Sigmoid colon (tissue), 7 donors: ENCODE data around the gene PCBD1. TPM values are rescaled to one million over a fixed set of nuclear protein-coding genes. Genes with fewer than 3 reads are reported as not detected.

Experiments
- DNase-seq: peaks from one replicate; pipeline ENCODE4 v3.0.0-alpha.2; 2019
- H3K27ac ChIP-seq, 4 donors: fragments of 200-600 bp; sonication (generic); one replicate each; pipeline ENCODE4 v1.5.1; 2016 to 2019; ENCODE audit warnings: mild to moderate bottlenecking in 1 of 4
- H3K27me3 ChIP-seq, 3 donors: fragments of 200-600 bp; sonication (generic); one replicate each; pipeline ENCODE4 v1.5.1; 2019; ENCODE audit warnings: mild to moderate bottlenecking in 1 of 3
- H3K36me3 ChIP-seq, 4 donors: fragments of 200-600 bp; sonication (generic); one replicate each; pipeline ENCODE4 v1.5.1; 2016 to 2019
- H3K4me1 ChIP-seq, 4 donors: fragments of 200-600 bp; sonication (generic); one replicate each; pipeline ENCODE4 v1.5.1; 2017 to 2019
- H3K4me3 ChIP-seq, 4 donors: fragments of 200-600 bp; sonication (generic); one replicate each; pipeline ENCODE4 v1.5.1; 2017 to 2019; ENCODE audit warnings: mild to moderate bottlenecking in 2 of 4, moderate library complexity in 1 of 4
- H3K9me3 ChIP-seq, 4 donors: fragments of 200-600 bp in 3 of 4; sonication (generic) in 3 of 4; one replicate each; pipeline versions ENCODE4 v1.5.1 to v1.6.1; 2013 to 2019
- EP300 ChIP-seq, 4 donors: sonication (generic); formaldehyde crosslinking; IDR thresholded peaks; one replicate each; pipeline ENCODE4 v1.6.1; 2017; ENCODE audit warnings: antibody characterized with exemption in 4 of 4
- POLR2A ChIP-seq, 2 donors: fragments of 450-650 bp; IDR thresholded peaks; one replicate each; pipeline ENCODE4 v1.6.1; 2016; ENCODE audit warnings: antibody characterized with exemption in 2 of 2, mild to moderate bottlenecking in 2 of 2, moderate library complexity in 2 of 2
- POLR2AphosphoS5 ChIP-seq, 4 donors: sonication (generic); formaldehyde crosslinking; IDR thresholded peaks; one replicate each; pipeline ENCODE4 v1.6.1; 2017; ENCODE audit warnings: antibody characterized with exemption in 4 of 4
- WGBS, 2 donors: extraction: QIAGEN DNeasy Blood & Tissue Kit; methylation state at CpG; one replicate each; pipeline ENCODE4 v1.1.7; 2013; 5-methylcytosine and 5-hydroxymethylcytosine counted together
- intact Hi-C: fragments of 100-400 bp; cut with DNase I; formaldehyde crosslinking; loops from one replicate; pipeline ENCODE4 v1.15.1; 2023
- polyA plus RNA-seq, 3 donors: library from polyadenylated mRNA; stranded (reverse); fragments of 200-250 nt; gene quantifications; one replicate each; pipeline ENCODE4 v1.2.3, GENCODE V29; 2013
- total RNA-seq, 4 donors: library from RNA; depleted of rRNA; stranded (reverse); fragments of >200 nt; gene quantifications; one replicate each; pipeline ENCODE4 v1.1.0, GENCODE V29; 2016
- TF ChIP-seq, protein P1 (sequence below), 4 experiments: fragments of 450-650 bp in 3 of 4; fragments of 200-600 bp in 1 of 4; IDR thresholded peaks; one replicate each; pipeline ENCODE4 v1.5.1; 2016 to 2019; ENCODE audit warnings: antibody characterized with exemption in 4 of 4, mild to moderate bottlenecking in 3 of 4, moderate library complexity in 2 of 4
- donor health status: healthy with polysubstance abuse.
- donor health status: Bipolar disorder and iron deficiency.
- donor health status: healthy.

Gene PCBD1
- total and polyA plus RNA-seq, 7 donors, result 82.5 to 135 (median 98.1) TPM

DNA sequence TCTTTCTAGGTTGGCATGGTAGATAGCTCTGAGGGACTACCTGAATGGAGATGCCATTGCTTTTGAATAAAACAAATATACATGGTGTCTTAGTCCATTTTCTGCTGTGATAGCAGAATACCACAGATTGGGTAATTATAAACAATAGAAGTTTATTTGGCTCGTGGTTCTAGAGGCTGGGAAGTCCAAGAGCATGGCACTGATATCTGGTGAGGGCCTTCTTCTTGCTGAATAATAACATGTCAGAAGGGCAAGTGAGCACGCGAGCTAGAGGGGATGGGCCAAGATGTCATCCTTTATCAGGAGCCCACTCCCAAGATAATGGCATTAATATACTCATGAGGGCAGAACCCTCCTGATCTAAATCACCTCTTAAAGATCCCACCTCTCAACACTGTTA, 50.7 kb downstream of the PCBD1 start:
- intact Hi-C loops, result no loop called here
- DNase-seq, result no peak
- TF ChIP-seq EP300 (IDR thresholded peaks at IDR 0.05) (no peak), POLR2AphosphoS5 (IDR thresholded peaks at IDR 0.05) (no peak), POLR2A (IDR thresholded peaks at IDR 0.05) (no peak)
- TF ChIP-seq, protein P1, sequence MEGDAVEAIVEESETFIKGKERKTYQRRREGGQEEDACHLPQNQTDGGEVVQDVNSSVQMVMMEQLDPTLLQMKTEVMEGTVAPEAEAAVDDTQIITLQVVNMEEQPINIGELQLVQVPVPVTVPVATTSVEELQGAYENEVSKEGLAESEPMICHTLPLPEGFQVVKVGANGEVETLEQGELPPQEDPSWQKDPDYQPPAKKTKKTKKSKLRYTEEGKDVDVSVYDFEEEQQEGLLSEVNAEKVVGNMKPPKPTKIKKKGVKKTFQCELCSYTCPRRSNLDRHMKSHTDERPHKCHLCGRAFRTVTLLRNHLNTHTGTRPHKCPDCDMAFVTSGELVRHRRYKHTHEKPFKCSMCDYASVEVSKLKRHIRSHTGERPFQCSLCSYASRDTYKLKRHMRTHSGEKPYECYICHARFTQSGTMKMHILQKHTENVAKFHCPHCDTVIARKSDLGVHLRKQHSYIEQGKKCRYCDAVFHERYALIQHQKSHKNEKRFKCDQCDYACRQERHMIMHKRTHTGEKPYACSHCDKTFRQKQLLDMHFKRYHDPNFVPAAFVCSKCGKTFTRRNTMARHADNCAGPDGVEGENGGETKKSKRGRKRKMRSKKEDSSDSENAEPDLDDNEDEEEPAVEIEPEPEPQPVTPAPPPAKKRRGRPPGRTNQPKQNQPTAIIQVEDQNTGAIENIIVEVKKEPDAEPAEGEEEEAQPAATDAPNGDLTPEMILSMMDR (IDR thresholded peaks at IDR 0.05), result no peak

DNA sequence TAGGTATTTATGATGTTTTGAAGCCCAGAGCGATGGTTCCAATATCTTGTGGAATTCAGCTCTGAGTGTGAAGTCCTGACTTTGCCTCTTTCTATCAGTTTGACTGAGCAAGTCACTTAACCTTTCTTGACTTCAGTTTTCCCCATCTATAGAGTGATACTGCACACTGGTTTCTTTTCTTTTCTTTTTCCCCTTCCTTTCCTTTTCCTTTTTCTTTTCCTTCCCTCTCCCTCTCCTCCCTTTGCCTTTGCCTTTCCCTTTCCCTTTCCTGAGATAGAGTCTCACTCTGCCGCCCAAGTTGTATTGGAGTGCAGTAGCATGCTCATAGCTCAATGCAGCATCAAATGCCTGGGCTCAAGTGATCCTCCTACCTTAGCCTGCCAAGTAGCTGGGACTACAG, 52.0 kb downstream of the PCBD1 start:
- Histone ChIP-seq H3K27me3 (no peaks in the 10 kb centered on the region), H3K4me1 (peaks cover 0 to 35% (median 17%) of the 10 kb centered on the region in 4 donors), H3K27ac (no peak overlapping the region), H3K36me3 (peaks cover 0 to 4% (median 0%) of the 10 kb centered on the region in 4 donors), H3K9me3 (peaks cover 0 to 4% (median 0%) of the 10 kb centered on the region in 4 donors), H3K4me3 (no peak overlapping the region)
- TF ChIP-seq EP300 (IDR thresholded peaks at IDR 0.05), result no peak
- TF ChIP-seq, protein P1 (IDR thresholded peaks at IDR 0.05), result no peak
- TF ChIP-seq POLR2A (IDR thresholded peaks at IDR 0.05), result no peak
- TF ChIP-seq POLR2AphosphoS5 (IDR thresholded peaks at IDR 0.05), result no peak
- no peak for DNase-seq
- intact Hi-C loops, result no loop called here
- 90 to 96% methylated on average over 2 of the region's 2 CpGs for WGBS, 2 donors

More for the DNA sequence above, 50.7 kb downstream of the PCBD1 start:
- H3K4me3 ChIP-seq, result no peak overlapping the region
- H3K4me1 ChIP-seq, result peaks cover 0 to 25% (median 12%) of the 10 kb centered on the region in 4 donors
- 94 to 95% methylated on average over 3 of the region's 3 CpGs for WGBS, 2 donors
- H3K27me3 ChIP-seq, result no peaks in the 10 kb centered on the region
- peaks cover 0 to 4% (median 0%) of the 10 kb centered on the region in 4 donors for H3K9me3 ChIP-seq
- H3K36me3 ChIP-seq, result peaks cover 0 to 3% (median 0%) of the 10 kb centered on the region in 4 donors
- no peak overlapping the region for H3K27ac ChIP-seq

DNA sequence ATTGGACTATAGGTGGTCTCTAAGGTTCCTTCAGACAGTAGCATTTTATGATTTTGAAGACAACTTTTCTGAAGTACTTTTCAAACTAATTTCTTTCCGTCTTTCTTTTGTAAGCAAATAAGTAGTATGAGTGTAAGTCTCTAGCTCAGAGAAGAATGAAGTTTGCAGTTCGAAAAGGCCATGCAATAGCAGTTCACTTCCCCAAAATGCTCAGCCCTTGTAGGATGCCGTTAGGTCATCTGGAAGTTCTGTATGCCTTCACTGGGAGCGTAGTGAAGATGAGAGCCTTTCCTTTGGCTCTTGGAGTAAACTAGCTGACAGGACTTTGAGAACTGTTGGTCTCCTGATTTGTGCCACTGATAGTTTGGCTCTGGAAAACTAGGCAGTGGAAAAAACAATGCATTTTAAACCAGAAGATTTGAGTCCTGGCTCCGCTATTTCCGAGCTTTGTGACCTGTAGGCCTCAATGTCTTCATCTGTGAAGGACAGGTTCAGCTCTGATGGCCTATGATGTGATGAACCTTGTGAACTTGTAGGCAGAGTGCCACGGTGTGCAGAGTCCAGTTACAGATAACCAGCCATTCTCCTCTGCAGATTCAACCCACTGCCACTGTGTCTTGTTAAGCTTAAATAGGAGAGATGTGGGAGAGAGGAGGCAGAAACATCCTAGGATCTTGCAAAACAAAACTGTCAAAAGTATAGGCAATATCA, 53.8 kb downstream of the PCBD1 start:
- H3K4me3 ChIP-seq, result no peak overlapping the region
- 89 to 93% methylated on average over 7 of the region's 7 CpGs for WGBS, 2 donors

DNA sequence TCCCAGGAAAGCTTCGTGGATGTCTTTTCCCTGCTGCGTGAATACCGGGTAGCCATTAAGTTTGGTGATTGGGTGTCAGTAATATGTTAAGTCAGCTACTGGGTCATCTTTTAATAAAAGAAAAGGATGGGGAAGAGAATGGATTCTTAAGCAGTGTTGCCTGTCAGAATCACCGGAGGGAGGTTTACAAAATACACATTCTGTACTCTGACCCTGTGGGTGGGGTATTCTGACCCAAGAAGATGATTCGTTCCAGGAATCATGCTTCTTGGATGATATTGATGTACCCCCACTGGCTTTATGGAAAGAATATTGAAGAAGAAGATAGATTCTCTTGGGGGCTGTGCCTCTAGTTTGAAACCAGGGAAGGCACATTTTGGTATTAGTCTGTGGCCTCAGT, 54.3 kb downstream of the PCBD1 start:
- TF ChIP-seq, protein P1 (IDR thresholded peaks at IDR 0.05), result no peak
- TF ChIP-seq EP300 (IDR thresholded peaks at IDR 0.05), result no peak
- TF ChIP-seq POLR2A (IDR thresholded peaks at IDR 0.05), result no peak
- TF ChIP-seq POLR2AphosphoS5 (IDR thresholded peaks at IDR 0.05), result no peak
- Histone ChIP-seq H3K4me1 (peaks cover 0 to 41% (median 20%) of the 10 kb centered on the region in 4 donors), H3K27ac (no peak overlapping the region), H3K4me3 (no peak overlapping the region), H3K9me3 (peaks cover 0 to 4% (median 0%) of the 10 kb centered on the region in 4 donors), H3K27me3 (no peaks in the 10 kb centered on the region), H3K36me3 (peaks cover 0 to 11% (median 0%) of the 10 kb centered on the region in 4 donors)
- intact Hi-C loops, result no loop called here
- WGBS, 2 donors, result 87% methylated on average over 5 of the region's 5 CpGs
- DNase-seq, result no peak

More for the DNA sequence above, 53.8 kb downstream of the PCBD1 start:
- H3K4me1 ChIP-seq, result peaks cover 0 to 35% (median 17%) of the 10 kb centered on the region in 4 donors
- intact Hi-C loops, result no loop called here
- TF ChIP-seq POLR2AphosphoS5 (IDR thresholded peaks at IDR 0.05) (no peak), POLR2A (IDR thresholded peaks at IDR 0.05) (no peak), EP300 (IDR thresholded peaks at IDR 0.05) (no peak)
- TF ChIP-seq, protein P1 (IDR thresholded peaks at IDR 0.05), result no peak
- DNase-seq, result no peak
- H3K9me3 ChIP-seq, result peaks cover 0 to 4% (median 0%) of the 10 kb centered on the region in 4 donors
- H3K27me3 ChIP-seq, result no peaks in the 10 kb centered on the region
- no peak overlapping the region for H3K27ac ChIP-seq
- H3K36me3 ChIP-seq, result peaks cover 0 to 11% (median 0%) of the 10 kb centered on the region in 4 donors
